HT1080 (cell line): ENCODE measurements around the gene KEL. TPM values are rescaled to one million over a fixed set of nuclear protein-coding genes. Genes with fewer than 3 reads are reported as not detected.

Source experiments
- DNase-seq: peaks from one replicate; pipeline ENCODE4 v3.0.0-alpha.2; 2015; ENCODE audit warnings: low read depth
- total RNA-seq: library from RNA; depleted of rRNA; stranded (reverse); fragments of >200 nt; shearing (Covaris generic); gene quantifications from 2 replicates; pipeline ENCODE4 v1.2.3, GENCODE V29; 2014; rRNA removed

The KEL gene
- total RNA-seq, 1 experiment from 2014 or later: not detected

- DNase-seq: no peak
These were observed 60.5 kb downstream of the KEL start for GRCh38 chr7:142901426-142902259.

- DNase-seq: no peak
These were observed 62.5 kb downstream of the KEL start for GRCh38 chr7:142899661-142900060.

GRCh38 chr7:142898377-142899170 is 63.6 kb downstream of the KEL start:
- no peak for DNase-seq

- no peak for DNase-seq
These were observed 64.5 kb downstream of the KEL start for GRCh38 chr7:142897691-142898090.

- no peak for DNase-seq
These were observed 65.3 kb downstream of the KEL start for GRCh38 chr7:142896741-142897379.

- DNase-seq: no peak
These were observed 66.0 kb downstream of the KEL start for GRCh38 chr7:142896151-142896550.

GRCh38 chr7:142894985-142895593 is 67.1 kb downstream of the KEL start:
- DNase-seq: no peak

GRCh38 chr7:142894112-142894984 is 67.8 kb downstream of the KEL start:
- DNase-seq: no peak

- DNase-seq: no peak
These were observed 69.2 kb downstream of the KEL start for GRCh38 chr7:142892951-142893350.

- DNase-seq: no peak
These were observed 70.6 kb downstream of the KEL start for GRCh38 chr7:142891490-142892082.

Other genes starting within 250 kb of the KEL start
- gene PRSS1, start 212.9 kb downstream of the KEL start, total RNA-seq: not detected in 2 replicates
- gene PRSS2, start 191.4 kb downstream of the KEL start, total RNA-seq: not detected in 2 replicates
- 1.5 and 4.0 TPM in 2 replicates for gene EPHB6, start 107.3 kb downstream of the KEL start, total RNA-seq
- gene TRPV6, start 76.6 kb downstream of the KEL start, total RNA-seq: not detected in 2 replicates
- not detected in 2 replicates for gene TRPV5, start 28.6 kb downstream of the KEL start, total RNA-seq
- gene LLCFC1, start 22.9 kb downstream of the KEL start, total RNA-seq: not detected in 2 replicates
- gene OR9A2, start 64.8 kb upstream of the KEL start, total RNA-seq: not detected in 2 replicates
- gene OR6V1, start 90.0 kb upstream of the KEL start, total RNA-seq: not detected in 2 replicates
- not detected in 2 replicates for gene PIP, start 169.7 kb upstream of the KEL start, total RNA-seq
- gene TAS2R39, start 221.1 kb upstream of the KEL start, total RNA-seq: not detected in 2 replicates